CD4-positive, alpha-beta T cell (primary cell): ENCODE results near the gene GPSM1. TPM values are rescaled to one million over a fixed set of nuclear protein-coding genes. Genes with fewer than 3 reads are reported as not detected.
"Not testable (repeated sequence)": the region's sequence is repeated elsewhere in the genome, so short reads cannot be mapped to it uniquely, and the experiment has no call there.

ENCODE experiments used
- ATAC-seq: fragments of 200-7000 bp; cut with Tn5 transposase; one replicate; pipeline ENCODE4 v1.10.0; 2022; ENCODE audit warnings: mild to moderate bottlenecking; ENCODE audit not compliant: poor library complexity
- CTCF ChIA-PET: fragments of 350-600 bp; sonication (Branson Sonifier 250); formaldehyde crosslinking; loops from one replicate; lab custom pipeline; 2021; ENCODE audit warnings: antibody characterized with exemption, inconsistent platforms; lab: Charles Lee
- POLR2A ChIA-PET: fragments of 350-600 bp; sonication (Branson Sonifier 250); formaldehyde crosslinking; loops from one replicate; lab custom pipeline; 2021; ENCODE audit warnings: antibody characterized with exemption, inconsistent platforms; lab: Charles Lee
- DNase-seq, 14 experiments: peaks; one replicate each; pipeline ENCODE4 v3.0.0-alpha.2; 2013 to 2020; ENCODE audit warnings: mixed read lengths in 2 of 14
- H3K27ac ChIP-seq, 2 donors: one replicate each; pipeline versions ENCODE4 v1.5.1 to v1.7.0; 2013; ENCODE audit warnings: low read length in 2 of 2, low read depth in 1 of 2, mild to moderate bottlenecking in 1 of 2
- H3K27me3 ChIP-seq, 2 experiments: 1 replicate in 1 of 2; 2 replicates in 1 of 2; pipeline versions ENCODE4 v1.6.1 to v1.7.0; 2013; ENCODE audit warnings: low read length in 2 of 2, control low read depth in 1 of 2, mild to moderate bottlenecking in 1 of 2, moderate library complexity in 1 of 2; ENCODE audit not compliant: insufficient read depth in 2 of 2, control insufficient read depth in 1 of 2
- H3K36me3 ChIP-seq: one replicate; pipeline ENCODE4 v1.6.1; 2013; ENCODE audit warnings: low read length, control low read depth; ENCODE audit not compliant: insufficient read depth
- H3K4me1 ChIP-seq: one replicate; pipeline ENCODE4 v1.6.1; 2013; ENCODE audit warnings: low read length, control low read depth; ENCODE audit not compliant: insufficient read depth
- H3K4me3 ChIP-seq: one replicate; pipeline ENCODE4 v1.5.1; 2013; ENCODE audit warnings: mild to moderate bottlenecking, low read length, moderate library complexity
- H3K9me3 ChIP-seq, 2 experiments: 1 replicate in 1 of 2; 2 replicates in 1 of 2; pipeline versions ENCODE4 v1.6.1 to v1.7.0; 2013; ENCODE audit warnings: low read length in 2 of 2, mild to moderate bottlenecking in 2 of 2, control low read depth in 1 of 2, moderate library complexity in 1 of 2; ENCODE audit not compliant: control insufficient read depth in 1 of 2, insufficient read depth in 1 of 2
- H3K27ac Mint-ChIP-seq: one replicate; pipeline ENCODE4 v1.8.0; 2020; ENCODE audit warnings: mixed read lengths
- H3K27me3 Mint-ChIP-seq: one replicate; pipeline ENCODE4 v1.8.0; 2021; ENCODE audit warnings: mixed read lengths
- H3K36me3 Mint-ChIP-seq: one replicate; pipeline ENCODE4 v1.8.0; 2021; ENCODE audit warnings: low read depth, mixed read lengths
- H3K4me1 Mint-ChIP-seq: one replicate; pipeline ENCODE4 v1.8.0; 2021; ENCODE audit warnings: low read depth, mixed read lengths
- H3K4me3 Mint-ChIP-seq: one replicate; pipeline ENCODE4 v1.8.0; 2020; ENCODE audit warnings: mild to moderate bottlenecking, mixed read lengths
- H3K9me3 Mint-ChIP-seq: one replicate; pipeline ENCODE4 v1.8.0; 2020; ENCODE audit warnings: mixed read lengths
- intact Hi-C, 2 experiments: fragments of 100-400 bp; cut with DNase I in 1 of 2; cut with micrococcal nuclease in 1 of 2; formaldehyde crosslinking; loops; one replicate each; pipeline versions ENCODE4 v1.15.1 to v1.9.0; 2023 to 2025; cut with DNase I, micrococcal nuclease
- total RNA-seq, 174 experiments: library from RNA in 2 of 174; stranded (reverse) in 2 of 174; gene quantifications; one replicate each; pipeline ENCODE4 v1.2.3 and lab custom pipeline; 2021 to 2026
- TF ChIP-seq, protein P1 (sequence below): fragments of 200-600 bp; IDR thresholded peaks from one replicate; pipeline ENCODE4 v1.8.0; 2022; ENCODE audit warnings: antibody characterized with exemption, mild to moderate bottlenecking

The GPSM1 gene
- total RNA-seq, 2 experiments from 2014 or later, result 7.7 to 8.6 TPM

DNA sequence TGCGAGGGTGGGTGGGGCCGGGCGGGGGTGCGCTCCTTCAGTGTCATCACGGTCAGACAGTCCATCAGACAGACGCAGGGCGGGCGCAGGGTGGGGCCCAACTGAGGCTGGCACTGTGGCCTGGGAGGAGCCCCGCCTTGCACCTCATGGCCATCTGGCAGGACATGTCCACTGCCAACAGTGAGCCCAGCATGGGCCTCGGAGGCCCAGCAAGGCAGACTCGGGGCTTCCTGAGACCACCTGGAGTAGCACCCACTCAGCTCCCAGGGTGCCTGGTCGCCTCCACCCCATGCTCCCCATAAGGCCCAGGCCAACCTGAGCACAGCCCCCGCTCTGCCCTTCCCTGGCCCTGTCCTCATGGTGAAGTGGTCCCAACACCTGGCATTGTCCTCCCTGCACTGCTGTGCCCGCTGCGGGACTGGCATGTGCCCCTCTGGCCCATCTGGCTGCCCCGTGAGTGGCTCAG lies 8.5 kb upstream of the GPSM1 start:
- no peak overlapping the region for H3K27ac ChIP-seq
- DNase-seq (no peak), ATAC-seq (no peak)
- Mint-ChIP-seq H3K36me3 (no peaks in the 10 kb centered on the region), H3K27me3 (peaks cover 4% of the 10 kb centered on the region), H3K27ac (no peak overlapping the region), H3K9me3 (no peaks in the 10 kb centered on the region), H3K4me1 (no peaks in the 10 kb centered on the region), H3K4me3 (no peak overlapping the region)
- H3K27me3 ChIP-seq, result no peaks in the 10 kb centered on the region
- intact Hi-C loops, result no loop called here
- no peaks in the 10 kb centered on the region for H3K4me1 ChIP-seq
- TF ChIP-seq, protein P1, sequence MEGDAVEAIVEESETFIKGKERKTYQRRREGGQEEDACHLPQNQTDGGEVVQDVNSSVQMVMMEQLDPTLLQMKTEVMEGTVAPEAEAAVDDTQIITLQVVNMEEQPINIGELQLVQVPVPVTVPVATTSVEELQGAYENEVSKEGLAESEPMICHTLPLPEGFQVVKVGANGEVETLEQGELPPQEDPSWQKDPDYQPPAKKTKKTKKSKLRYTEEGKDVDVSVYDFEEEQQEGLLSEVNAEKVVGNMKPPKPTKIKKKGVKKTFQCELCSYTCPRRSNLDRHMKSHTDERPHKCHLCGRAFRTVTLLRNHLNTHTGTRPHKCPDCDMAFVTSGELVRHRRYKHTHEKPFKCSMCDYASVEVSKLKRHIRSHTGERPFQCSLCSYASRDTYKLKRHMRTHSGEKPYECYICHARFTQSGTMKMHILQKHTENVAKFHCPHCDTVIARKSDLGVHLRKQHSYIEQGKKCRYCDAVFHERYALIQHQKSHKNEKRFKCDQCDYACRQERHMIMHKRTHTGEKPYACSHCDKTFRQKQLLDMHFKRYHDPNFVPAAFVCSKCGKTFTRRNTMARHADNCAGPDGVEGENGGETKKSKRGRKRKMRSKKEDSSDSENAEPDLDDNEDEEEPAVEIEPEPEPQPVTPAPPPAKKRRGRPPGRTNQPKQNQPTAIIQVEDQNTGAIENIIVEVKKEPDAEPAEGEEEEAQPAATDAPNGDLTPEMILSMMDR, result no peak
- H3K4me3 ChIP-seq, result no peak overlapping the region
- H3K9me3 ChIP-seq, result peaks cover 3 to 24% of the 10 kb centered on the region in 2 experiments
- POLR2A ChIA-PET, result interaction anchor here (0.6 kb wide), 1 partner anchor 370 kb away, joined by 3 read pairs; no protein-coding TSS in a partner anchor
- CTCF ChIA-PET, result no interaction called here
- no peaks in the 10 kb centered on the region for H3K36me3 ChIP-seq

DNA sequence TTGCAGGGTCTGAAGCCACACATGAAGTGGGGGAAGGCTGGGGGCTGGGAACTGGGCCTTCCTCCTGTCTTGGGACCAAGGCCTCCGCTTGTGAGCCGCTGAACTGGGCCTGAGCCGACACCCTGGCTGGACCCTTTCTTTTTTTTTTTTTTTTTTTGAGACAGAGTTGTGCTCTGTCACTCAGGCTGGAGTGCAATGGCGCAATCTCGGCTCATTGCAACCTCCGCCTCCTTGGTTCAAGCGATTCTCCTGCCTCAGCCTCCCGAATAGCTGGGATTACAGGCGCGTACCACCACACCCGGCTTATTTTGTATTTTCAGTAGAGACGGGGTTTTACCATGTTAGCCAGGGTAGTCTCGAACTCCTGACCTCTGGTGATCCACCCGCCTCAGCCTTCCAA lies 8.1 kb upstream of the GPSM1 start:
- intact Hi-C loops, CTCF ChIA-PET, H3K27me3 Mint-ChIP-seq, H3K36me3 ChIP-seq, H3K4me1 Mint-ChIP-seq, H3K4me3 Mint-ChIP-seq, H3K4me3 ChIP-seq, H3K9me3 Mint-ChIP-seq, H3K36me3 Mint-ChIP-seq, H3K27ac ChIP-seq, H3K4me1 ChIP-seq, H3K27me3 ChIP-seq, ATAC-seq, H3K27ac Mint-ChIP-seq, DNase-seq: not testable (repeated sequence)
- H3K9me3 ChIP-seq, result peaks cover 3 to 24% of the 10 kb centered on the region in 2 experiments
- POLR2A ChIA-PET, result interaction anchor here (0.6 kb wide), 1 partner anchor 371 kb away, joined by 3 read pairs; no protein-coding TSS in a partner anchor

DNA sequence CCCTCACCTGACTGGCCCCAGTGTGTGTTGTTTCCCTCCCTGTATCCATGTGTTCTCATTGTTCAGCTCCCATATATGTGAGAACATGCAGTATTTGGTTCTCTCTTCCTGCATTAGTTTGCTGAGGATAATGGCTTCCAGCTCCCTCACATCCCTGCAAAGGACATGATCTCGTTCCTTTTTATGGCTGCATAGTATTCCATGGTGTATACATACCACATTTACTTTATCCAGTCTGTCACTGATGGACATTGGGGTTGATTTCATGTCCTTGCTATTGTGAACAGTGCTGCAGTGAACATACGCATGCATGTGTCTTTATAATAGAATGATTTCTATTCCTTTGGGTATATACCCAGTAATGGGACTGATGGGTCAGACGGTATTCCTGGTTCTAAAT lies 7.4 kb upstream of the GPSM1 start:
- intact Hi-C loops, ATAC-seq, H3K4me1 ChIP-seq, H3K4me1 Mint-ChIP-seq, H3K4me3 ChIP-seq, H3K36me3 ChIP-seq, DNase-seq, H3K27me3 ChIP-seq, H3K27ac Mint-ChIP-seq, H3K4me3 Mint-ChIP-seq, H3K27ac ChIP-seq, H3K9me3 Mint-ChIP-seq, CTCF ChIA-PET, H3K36me3 Mint-ChIP-seq, H3K27me3 Mint-ChIP-seq, POLR2A ChIA-PET: not testable (repeated sequence)
- H3K9me3 ChIP-seq, result peaks cover 3 to 18% of the 10 kb centered on the region in 2 experiments

DNA sequence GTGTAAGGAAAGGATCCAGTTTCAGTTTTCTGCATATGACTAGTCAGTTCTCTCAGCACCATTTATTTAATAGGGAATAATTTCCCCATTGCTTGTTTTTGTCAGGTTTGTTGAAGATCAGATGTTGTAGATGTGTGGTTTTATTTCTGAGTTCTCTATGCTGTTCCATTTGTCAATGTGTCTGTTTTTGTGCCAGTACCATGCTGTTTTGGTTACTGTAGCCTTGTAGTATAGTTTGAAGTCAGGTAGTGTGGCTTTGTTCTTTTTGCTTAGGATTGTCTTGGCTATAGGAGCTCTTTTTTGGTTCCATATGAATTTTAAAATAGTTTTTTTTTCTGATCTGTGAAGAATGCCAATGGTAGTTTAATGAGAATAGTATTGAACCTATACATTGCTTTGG lies 6.4 kb upstream of the GPSM1 start:
- H3K27me3 Mint-ChIP-seq, CTCF ChIA-PET, H3K9me3 Mint-ChIP-seq, H3K27ac Mint-ChIP-seq, H3K4me1 ChIP-seq, H3K27ac ChIP-seq, ATAC-seq, H3K9me3 ChIP-seq, H3K4me3 ChIP-seq, POLR2A ChIA-PET, intact Hi-C loops, H3K36me3 ChIP-seq, H3K27me3 ChIP-seq, DNase-seq, H3K4me1 Mint-ChIP-seq, H3K4me3 Mint-ChIP-seq, H3K36me3 Mint-ChIP-seq: not testable (repeated sequence)
